Colon (tissue), 2 donors: ENCODE data around the gene MTA1.
A peak's percentile ranks its signal among the peaks of the same experiment; 100 is the strongest.

ENCODE experiments used
- FAIRE-seq: peaks from 2 replicates; lab custom pipeline; 2012; peaks lifted over from hg19 to GRCh38; lab: Jason Lieb, UNC
- donor health status: control.
- donor health status: control.

Gene MTA1

DNA sequence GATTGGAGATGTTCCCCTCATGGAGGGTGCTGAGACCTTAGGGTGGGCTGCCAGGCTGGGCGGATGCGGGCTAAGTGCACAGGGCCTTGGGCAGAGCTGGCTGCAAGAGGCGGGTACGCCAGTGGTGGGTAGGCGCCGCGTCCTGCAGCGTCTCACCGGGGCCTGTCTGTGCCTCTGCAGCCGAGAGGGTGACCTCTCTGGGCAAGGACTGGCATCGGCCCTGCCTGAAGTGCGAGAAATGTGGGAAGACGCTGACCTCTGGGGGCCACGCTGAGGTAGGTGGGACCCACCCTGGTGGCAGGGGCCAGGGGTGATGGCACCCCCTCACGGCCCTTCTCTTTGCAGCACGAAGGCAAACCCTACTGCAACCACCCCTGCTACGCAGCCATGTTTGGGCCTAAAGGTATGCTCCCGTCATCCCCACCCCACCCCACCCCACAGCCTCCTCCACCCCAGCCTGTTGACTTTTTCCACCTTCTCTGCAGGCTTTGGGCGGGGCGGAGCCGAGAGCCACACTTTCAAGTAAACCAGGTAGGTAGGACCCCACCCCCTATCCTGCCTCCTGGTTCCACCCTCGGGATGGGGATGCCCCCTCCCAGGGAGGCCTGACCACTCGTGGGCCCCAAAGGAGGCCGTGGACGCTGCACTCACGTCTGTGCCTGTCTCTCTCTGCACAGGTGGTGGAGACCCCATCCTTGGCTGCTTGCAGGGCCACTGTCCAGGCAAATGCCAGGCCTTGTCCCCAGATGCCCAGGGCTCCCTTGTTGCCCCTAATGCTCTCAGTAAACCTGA is 68.6 kb downstream of the MTA1 start:
- no peak for FAIRE-seq

DNA sequence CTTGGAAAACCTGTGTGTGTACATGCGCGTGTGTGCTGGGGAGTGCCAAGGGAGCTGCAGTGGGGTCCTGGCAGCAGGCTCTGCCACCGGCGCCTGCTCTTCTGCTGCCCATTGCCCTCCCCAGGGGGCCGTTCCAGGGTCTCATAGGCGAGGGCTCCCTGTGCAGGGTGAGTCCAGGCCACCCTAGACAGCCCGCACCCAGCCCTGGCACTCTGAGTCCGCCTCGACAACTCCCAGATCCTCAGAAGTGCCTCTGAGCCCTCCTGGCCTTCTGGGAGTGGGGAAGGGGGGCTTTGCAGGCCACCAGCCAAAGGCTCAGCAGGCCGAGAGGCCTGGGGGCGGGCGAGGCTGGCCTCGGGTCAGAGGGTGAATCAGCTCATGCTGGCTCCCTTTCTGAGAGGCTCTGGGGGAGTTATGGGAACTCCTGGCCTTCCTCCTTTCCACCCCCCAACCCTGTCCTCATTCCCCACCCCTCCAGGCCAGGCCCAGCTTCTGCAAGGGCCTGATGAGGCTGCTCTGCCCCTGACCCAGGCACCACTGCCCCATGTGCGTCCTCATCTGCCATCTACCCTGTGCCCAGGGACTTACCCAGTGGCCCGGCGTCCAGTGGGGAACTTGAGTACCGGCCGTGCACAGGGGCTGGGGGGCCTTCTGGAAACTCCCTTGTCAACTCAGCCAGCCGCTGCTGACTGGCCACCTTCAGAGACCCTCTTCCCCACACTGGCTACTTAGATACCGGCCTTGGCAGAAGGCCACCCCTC is 69.3 kb downstream of the MTA1 start:
- no peak for FAIRE-seq

DNA sequence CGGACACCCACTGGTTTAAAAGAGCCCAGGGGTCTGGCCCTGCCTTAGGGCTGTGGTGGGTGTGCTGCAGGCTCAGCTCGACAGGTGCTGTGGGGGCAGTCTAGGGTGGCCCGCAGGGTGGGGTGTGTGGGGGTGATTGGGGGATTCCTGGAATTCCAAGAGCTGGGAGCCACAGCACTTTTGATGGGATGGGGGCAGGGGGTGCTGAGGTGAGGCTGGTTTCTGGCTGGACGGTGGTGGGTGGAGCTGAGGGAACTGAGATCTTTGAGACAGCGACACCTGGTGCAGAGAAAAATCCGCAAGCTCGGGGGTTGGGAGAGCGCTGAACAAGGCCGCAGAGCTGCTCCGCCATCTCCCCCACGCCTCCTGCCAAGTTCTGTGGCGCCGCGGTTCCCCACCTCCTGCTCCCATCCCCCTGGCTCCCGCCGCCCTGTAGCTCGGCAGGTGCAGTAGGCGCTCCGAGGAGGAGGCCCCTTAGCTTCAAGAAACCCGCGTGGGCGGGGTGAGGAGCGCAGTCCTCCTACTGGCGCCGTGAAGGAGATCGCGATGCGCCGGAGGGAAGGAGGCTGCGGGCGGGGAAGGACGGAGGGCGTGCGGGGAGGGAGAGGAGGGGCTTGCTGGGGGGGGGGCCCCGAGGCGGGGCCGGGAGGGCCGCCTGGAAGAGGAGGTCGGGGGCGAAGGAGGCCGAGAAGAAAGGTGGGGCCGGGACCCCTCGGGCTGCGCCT is 70.1 kb downstream of the MTA1 start:
- FAIRE-seq, result no peak

DNA sequence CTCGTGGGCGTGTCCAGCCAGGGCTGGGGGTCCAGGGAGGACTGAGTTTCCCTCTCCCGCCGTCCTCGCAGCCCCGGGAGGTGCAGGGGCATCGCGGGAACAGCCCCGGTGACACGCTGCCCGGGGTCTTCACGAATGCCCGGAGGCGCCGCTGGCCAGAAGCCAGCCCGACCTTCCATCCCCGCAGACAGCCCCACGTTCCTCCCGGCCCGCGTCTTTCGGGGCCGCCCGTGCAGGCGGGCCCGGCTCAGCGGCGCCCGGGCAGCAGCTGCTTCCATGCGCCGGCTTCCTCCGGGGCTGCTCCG is 70.6 kb downstream of the MTA1 start:
- FAIRE-seq, result no peak

DNA sequence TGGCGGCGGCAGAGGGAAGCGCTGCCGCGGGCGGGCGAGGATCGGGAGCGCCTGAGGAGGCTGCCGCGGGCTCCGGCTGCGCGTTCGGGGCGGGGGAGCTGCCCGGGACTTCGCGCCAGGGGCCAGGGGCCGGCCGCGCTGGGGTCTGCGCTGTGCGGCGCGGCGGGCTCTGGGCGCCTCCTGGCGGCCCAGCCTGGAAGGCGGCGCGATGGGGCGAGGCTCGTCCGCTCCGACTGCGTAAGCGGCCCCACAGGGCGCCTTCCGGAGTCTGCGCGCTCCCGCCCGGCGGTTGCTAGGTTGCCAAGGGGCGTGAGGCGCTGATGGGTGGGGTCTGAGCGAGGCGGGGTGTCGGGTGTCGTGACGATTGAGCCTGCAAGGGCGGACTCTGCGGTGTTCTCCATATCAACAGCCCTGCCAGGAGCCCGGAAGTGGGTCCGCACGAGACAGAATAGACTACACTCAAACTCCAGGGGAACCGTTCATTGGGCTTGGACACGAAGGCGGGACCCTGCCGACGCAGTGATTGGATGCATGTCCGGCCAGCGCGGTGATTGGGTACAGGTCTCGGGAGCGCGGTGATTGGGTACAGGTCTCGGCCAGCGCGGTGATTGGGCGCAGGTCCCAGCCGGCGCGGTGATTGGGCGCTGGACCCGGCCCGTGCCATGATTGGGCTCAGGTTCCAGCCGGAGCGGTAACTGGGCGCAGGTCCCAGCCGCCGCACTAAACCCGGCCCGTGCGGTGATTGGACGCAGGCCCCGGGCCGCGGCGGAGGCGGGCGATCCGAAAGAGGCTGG is 71.1 kb downstream of the MTA1 start, which contains the start of gene TEDC1:
Gene TEDC1 (plus strand): TSS at position 675 of the 794 bp plus-strand sequence. CDS start 130 bp downstream, outside the sequence.
- FAIRE-seq, result peak; percentile 91

DNA sequence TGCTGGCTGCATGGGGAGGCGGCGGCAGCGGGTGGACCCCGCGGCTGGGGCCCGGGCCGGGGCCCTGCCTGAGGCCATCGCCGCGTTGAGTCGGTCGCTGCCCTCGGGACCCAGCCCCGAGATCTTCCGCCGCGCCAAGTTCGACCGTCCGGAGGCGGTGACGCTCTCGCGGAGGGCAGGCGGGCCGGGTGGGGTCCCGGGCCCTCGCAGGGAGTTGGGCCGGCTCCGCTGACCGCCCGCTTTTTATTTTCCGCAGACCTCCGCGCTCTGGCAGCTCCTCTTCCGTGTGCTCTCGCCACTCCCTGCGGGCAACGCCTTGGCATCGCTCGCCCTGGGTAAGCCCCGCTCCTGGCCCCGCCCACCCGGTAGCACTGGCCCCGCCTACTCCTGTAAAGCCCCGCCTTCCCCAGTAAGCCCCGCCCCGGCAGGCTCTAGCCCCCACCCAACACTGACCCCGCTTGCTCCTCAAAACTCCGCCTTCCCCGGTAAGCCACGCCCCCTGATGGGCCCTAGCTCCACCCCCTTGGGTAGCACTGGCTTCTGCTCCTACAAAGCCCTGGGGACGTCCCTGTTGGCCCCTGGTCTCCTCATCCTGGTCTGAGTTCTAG is 71.8 kb downstream of the MTA1 start:
- no peak for FAIRE-seq

DNA sequence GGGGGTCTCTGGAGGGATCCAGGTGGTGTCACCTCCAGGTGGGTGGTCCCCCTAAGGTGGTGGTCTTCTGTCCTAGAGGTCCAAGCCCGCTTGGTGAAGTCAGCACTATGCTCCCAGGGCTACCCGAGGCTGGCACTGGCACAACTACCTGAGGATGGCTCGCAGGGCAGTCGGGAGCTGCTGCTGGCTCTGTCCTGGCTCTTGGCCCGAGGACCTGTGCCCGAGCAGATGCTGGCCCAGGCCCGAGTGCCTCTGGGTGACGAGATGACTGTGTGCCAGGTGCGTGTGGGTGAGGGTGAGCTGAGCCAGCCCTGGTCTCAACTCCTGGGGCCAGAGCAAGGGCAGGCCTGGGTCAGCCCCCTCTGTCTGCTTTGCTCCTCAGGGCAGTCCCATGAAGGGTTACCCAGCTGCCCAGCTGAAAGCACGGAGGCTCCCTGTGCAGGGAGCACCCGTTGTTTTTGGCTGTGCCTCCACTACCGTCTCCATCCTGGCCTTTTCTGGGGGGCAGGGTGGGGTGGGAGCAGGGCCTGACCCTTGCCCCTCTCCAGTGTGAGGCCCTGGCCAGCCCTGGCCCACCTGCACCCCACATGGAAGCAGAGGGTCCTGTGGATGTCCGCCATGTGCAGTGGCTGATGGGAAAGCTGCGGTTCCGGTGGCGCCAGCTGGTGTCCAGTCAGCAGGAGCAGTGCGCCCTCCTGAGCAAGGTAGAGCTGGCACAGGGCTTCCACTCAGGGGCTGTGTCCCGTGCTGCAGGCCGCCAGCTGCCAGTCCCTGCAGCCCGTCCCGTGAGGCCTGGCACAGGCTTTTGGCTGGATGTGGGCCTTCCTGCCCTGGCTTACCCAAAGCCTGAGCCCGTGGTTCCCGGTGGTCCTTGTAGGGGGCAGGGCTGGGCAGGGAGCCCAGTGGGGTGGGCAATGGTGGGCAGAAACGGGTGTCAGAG is 72.7 kb downstream of the MTA1 start:
- no peak for FAIRE-seq

DNA sequence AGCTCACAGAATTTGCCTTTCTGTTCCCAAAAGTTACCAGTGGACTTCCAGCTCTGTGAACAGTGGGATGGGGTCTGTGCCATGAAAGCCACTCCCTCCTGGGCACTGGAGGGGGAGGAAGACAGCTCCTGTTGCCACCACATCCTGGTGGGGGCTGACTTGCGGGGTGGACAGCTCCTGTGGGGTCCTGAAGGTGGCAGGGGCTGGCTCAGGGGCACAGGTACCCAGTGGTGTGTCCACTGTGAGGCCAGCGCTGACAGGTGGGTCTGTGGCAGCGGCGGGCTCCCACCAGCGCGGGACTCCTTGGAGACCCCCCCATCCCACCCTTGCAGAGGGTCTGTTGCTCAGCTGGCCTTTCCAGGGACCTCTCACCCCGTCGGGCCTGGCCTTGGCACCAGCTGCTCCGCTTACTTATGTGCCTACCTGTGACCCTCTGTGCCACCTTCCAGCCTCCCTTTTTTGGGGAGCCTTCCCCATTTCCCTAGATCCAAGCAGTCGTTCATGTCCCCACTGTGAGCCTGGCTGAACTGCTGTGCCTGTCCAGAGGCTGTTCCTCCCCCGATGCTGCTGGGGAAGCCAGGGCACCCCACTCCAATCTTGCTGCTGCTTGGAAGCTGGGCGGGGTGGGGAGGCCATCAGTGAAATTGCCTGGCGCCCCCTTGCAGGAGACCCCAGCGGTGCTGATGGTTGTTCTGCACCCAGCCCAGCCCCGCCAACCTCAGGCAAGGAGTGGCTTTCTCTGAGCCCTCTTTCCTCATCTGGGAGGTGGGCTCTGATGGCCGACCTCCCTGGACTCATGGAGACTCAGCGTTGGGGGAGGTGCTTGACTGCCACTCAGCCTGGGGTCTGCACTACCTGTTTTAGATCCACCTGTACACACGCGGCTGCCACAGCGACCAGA is 73.6 kb downstream of the MTA1 start:
- no peak for FAIRE-seq

DNA sequence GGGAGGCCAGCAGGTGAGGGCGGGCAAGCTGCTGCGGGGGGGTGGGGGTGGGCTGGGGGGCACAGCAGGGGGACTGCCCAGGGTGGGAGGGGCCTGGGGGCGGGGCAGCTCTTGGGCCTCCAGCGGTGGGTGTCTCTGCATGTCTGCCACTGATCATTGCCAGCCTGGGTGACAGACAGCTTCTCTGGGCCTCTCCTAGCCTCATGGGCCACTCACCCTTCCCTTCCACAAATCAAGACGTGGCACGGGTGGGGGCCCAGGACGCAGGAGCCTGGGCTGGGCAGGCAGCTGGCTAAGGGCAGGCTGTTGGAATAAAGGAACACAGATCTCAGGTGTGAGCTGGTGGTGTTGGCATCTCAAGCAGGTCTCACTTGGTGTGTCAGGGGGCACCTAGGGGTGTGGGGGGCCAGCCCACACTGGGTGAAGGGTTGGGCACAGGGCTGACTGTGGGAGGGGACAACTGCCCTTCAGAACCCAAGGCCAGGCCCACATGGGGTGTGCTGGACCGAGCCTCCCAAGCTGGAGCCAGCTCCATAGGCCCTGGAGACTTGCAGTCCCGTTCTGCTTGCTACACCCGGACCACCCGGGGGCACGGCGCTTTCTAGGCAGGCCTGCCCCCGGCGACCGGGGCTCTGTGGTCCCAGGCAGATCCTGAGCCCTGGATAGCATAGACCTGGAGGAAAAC is 74.4 kb downstream of the MTA1 start:
- no peak for FAIRE-seq

DNA sequence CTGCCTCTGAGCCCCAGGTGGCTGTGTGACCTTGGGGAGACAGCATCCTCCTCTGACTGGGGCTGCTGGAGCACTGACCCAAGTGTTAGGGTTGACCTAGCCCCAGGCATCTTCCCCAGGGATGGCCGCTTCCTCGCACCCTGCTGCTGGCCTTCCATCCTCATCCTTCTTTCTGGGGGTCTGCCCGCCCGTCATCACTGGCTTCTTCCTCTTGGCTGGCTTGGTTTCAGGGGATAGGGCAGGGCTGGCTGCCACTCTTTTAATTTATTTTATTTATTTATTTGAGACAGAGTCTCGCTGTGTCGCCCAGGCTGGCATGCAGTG is 74.9 kb downstream of the MTA1 start:
- no peak for FAIRE-seq

DNA sequence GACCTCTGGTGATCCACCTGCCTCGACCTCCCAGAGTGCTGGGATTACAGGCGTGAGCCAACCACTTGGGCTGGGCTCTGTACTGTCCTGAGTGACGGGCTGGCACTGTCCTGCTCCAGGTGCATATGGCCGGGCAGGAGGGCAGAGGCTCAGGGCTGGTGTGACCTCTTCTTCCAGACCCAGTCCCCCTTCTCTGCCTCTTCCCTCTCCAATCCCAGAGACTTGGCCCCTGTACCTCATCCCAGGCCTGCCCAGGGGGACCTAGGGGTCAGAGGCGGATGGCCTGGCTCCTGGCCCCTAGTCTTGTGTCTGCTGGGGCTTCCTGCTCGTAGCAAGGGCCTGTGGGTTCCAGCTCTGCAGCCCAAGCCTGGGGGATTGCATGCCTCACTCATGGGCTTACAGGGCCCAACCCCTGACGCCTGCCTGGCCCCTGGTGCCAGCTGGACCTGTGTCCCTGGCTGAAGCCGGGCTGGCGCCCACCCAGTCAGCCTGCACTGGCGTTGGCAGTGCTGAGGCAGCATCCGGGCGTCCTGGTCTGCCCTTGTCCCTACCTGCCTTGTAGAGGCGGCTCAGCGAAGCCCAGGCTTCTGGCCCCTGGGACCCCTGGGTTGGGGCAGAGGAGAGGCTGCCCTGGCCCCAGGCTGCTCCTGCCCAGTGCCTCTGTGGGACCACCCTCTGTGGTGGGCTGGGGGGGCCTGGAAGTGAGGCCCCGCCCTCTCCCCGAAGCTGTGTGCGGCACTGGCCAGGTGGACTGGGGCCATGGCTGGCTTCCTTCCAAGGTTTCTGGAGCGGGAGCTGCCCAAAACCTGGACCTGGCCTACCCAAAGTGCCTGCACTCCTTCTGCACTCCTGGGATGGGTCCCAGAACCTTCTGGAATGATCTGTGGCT is 75.7 kb downstream of the MTA1 start:
- FAIRE-seq, result no peak

DNA sequence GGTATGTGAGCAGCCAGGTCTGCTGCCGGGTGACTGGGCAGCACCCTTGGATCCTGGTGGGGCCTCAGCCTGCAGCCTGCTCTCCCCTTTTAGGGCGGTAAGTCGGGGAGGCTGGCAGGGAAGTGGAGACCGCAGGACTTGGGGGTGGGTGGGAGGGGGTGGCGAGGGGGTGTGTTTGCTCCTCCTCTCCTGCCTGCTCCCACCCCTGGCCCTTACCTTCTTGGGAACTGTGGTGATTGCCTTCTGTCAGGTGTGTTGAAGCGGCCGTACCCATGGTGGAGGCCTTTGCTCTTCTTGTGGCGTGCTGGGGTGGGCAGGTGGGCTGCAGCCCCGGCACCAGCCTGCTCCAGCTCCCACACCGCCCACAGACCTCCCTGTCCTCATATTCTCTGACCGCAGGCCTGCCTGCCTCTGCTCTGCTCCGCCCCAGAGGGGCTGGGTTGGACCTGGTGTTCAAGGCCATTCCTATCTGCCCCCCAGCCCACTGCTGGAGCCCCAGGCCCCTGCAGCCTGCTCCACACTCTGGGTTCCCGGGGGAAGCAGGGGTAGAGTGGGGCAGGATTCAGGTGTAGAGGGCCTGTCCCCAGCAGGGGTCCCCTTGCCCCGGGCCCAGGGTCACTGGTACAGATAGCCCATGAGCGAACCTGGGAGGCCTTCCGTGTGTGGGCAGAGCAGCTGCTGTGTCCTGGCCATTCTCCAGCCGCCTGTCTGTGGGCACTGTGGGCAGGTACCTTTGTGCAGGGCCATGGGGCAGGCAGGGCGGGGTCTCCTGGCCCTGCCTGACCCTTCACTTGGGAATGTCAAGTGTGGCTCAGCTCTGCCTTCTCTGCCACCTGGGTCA is 76.6 kb downstream of the MTA1 start:
- no peak for FAIRE-seq

DNA sequence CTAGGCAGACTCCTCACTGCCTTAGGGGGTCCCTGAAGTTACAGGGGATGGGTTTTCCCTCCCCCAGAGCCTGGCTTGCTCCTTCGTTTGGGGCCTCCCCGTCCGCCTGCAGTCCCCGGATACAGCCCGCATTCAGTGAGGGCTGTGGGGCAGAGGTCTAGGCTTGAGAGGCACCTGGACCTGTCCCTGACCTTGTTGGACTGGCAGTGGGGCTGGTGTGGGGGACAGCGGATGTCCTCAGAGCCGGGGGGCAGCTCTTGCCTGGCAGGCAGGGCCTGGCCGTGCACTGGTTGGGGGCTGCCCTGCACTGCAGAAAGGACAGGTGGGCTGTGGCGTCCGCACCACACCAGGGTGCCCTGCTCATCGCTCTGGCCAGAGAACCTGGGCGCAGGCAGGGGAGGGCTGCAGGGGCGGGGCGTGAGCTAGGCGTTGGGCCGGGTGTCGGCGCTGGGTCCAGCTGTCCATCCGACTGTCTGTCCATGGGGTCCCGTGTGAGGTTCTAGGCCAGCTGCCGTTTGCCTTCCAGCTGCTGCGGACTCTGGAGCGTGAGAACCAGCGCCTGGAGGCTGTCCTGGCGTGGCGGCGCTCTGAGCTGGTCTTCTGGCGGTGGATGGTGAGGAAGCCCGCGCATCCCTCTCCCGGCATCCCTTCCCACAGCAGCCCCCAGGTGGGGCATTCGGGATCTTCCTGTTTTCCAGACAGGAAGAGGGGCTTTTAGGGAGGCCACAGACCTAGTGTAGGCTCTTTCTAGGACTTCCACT is 77.4 kb downstream of the MTA1 start:
- no peak for FAIRE-seq

DNA sequence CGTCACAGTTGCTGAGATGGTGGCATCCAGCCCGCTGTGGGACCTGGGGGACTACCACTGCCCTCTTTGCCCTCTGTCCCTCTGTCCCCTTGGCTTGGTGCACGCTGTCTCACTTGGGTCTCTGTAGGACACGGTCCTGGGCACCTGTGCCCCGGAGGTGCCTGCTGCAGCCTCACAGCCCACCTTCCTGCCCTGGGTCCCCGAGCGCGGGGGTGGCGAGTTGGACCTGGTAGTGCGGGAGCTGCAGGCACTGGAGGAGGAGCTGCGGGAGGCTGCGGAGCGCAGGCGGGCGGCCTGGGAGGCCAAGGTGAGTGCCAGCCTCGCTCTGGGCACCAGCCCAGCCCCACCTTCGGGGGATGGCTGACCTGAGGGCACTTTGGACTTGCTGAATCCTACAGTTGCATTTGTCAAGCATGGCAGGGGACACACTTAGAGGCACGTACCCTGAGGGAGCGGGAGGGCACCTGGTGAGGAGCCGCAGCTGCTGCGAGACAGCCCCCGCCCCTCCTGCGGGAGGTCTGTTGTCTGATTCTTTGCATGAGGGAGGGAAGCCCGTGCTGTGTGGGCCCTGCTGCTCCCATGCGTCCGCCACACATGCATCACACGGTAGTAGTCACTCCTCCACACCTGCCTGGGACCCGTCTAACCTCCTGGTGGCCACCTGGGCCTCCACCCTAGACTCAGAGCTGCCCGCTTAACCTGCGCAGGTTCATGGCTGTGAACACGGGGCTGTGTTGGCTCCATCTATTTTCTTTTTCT is 78.2 kb downstream of the MTA1 start:
- no peak for FAIRE-seq

DNA sequence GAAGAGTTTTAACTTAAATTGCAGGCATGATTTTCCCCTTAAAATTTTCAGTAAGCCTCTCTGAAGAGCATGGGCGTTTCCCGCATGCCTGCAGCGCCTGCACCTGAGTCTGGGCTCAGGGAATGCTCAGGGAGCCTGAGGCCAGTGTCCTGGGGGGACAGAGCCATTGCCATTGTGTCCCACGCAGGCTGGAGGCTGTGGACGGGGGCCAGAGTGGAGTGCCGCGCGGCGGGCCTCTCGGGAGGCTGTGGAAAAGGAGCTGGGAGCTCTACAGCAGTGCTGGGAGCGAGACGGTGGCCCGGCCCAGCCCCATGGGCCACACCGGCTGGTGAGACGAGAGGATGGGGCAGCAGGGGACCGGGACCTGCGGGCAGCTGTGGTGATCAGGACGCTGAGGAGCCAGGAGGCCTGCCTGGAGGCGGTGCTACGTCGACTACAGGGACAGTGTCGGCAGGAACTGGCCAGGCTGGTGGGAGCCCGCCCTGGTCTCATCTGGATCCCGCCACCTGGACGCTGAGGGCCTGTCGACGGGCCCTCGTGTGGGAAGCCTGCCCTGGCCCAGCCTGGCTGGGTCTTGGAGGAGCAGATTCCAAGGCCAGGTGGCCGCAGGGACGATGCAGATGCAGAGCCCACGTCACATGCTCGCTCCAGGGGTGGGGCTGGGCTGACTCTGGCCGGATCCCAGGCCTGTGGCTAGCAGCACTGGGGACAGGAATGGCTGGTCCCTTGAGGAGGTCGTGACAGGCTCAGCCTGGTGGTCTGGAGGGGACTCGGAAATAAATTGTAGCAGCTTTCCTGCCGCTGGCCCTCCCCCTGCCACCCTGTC is 79.0 kb downstream of the MTA1 start:
- FAIRE-seq, result no peak
